Thymus (tissue), 11 donors: ENCODE data around the gene RAI2. TPM values are rescaled to one million over a fixed set of nuclear protein-coding genes. Genes with fewer than 3 reads are reported as not detected.

ENCODE experiments used
- DNase-seq, 9 donors: peaks; one replicate each; pipeline ENCODE4 v3.0.0-alpha.2; 2013; ENCODE audit warnings: low spot score in 9 of 9, low read depth in 6 of 9, missing footprints in 1 of 9
- H3K27ac ChIP-seq, 2 donors: one replicate each; pipeline ENCODE4 v1.5.1; 2013; ENCODE audit warnings: control low read depth in 1 of 2, low read depth in 1 of 2, low read length in 1 of 2, mild to moderate bottlenecking in 1 of 2, moderate library complexity in 1 of 2
- H3K27me3 ChIP-seq, 2 donors: one replicate each; pipeline ENCODE4 v1.5.1; 2013; ENCODE audit warnings: low read length in 1 of 2; ENCODE audit not compliant: control insufficient read depth in 2 of 2, insufficient read depth in 1 of 2
- H3K36me3 ChIP-seq, 2 donors: one replicate each; pipeline ENCODE4 v1.5.1; 2013; ENCODE audit warnings: low read length in 1 of 2, mild to moderate bottlenecking in 1 of 2, moderate library complexity in 1 of 2; ENCODE audit not compliant: control insufficient read depth in 2 of 2, insufficient read depth in 2 of 2
- H3K4me1 ChIP-seq, 2 donors: one replicate each; pipeline ENCODE4 v1.5.1; 2013; ENCODE audit warnings: low read length in 2 of 2; ENCODE audit not compliant: control insufficient read depth in 2 of 2, insufficient read depth in 2 of 2
- H3K4me3 ChIP-seq, 2 donors: one replicate each; pipeline ENCODE4 v1.5.1; 2013; ENCODE audit warnings: low read length in 2 of 2, control low read depth in 1 of 2, mild to moderate bottlenecking in 1 of 2
- H3K9me3 ChIP-seq, 2 donors: one replicate each; pipeline ENCODE4 v1.5.1; 2013; ENCODE audit warnings: low read length in 1 of 2, mild to moderate bottlenecking in 1 of 2; ENCODE audit not compliant: control insufficient read depth in 2 of 2, insufficient read depth in 1 of 2
- WGBS: extraction: QIAGEN DNeasy Blood & Tissue Kit; methylation state at CpG from one replicate; pipeline ENCODE4 v1.1.7; 2013; 5-methylcytosine and 5-hydroxymethylcytosine counted together
- polyA plus RNA-seq: library from polyadenylated mRNA; stranded (reverse); fragments of 200-250 nt; gene quantifications from one replicate; pipeline ENCODE4 v1.2.3, GENCODE V29; 2013
- total RNA-seq: library from RNA; stranded (reverse); fragments of 120-200 nt; gene quantifications from one replicate; pipeline ENCODE4 v1.2.4, GENCODE V29; 2013
- donor health status: healthy.

Gene RAI2
- total and polyA plus RNA-seq, 2 donors = 1.8 to 9.0 TPM

GRCh38 chrX:17750436-17750835 lies 110.7 kb downstream of the RAI2 start:
- Histone ChIP-seq H3K4me1 (no peaks in the 10 kb centered on the region), H3K9me3 (no peaks in the 10 kb centered on the region), H3K4me3 (no peak overlapping the region), H3K27ac (no peak overlapping the region), H3K27me3 (no peaks in the 10 kb centered on the region), H3K36me3 (no peaks in the 10 kb centered on the region)
- WGBS = 96% methylated on average over 3 of the region's 3 CpGs
- DNase-seq = no peak

Other genes with a start within 250 kb of the RAI2 start
- gene SCML1, start 123.8 kb downstream of the RAI2 start, total RNA-seq = 10.2 TPM
- gene SCML1, start 123.8 kb downstream of the RAI2 start, polyA plus RNA-seq = 92.1 TPM